K562 (cell line): ENCODE results near the gene CAPZA1. TPM values are rescaled to one million over a fixed set of nuclear protein-coding genes. Genes with fewer than 3 reads are reported as not detected.

ENCODE experiments used
- CHAMP1 ChIP-seq: fragments of 450-650 bp; IDR thresholded peaks from 2 replicates; pipeline ENCODE4 v1.6.1; 2016; ENCODE audit warnings: mild to moderate bottlenecking
- E2F3 ChIP-seq: fragments of 250-450 bp; sonication (Bioruptor Pico); IDR thresholded peaks from 2 replicates; pipeline ENCODE4 v1.4.0; 2020; ENCODE audit warnings: mild to moderate bottlenecking
- EZH2 ChIP-seq: IDR thresholded peaks from 2 replicates; pipeline ENCODE4 v1.6.1; 2012; ENCODE audit warnings: low read depth, mild to moderate bottlenecking, inconsistent platforms, low read length, borderline replicate concordance
- HMG20A ChIP-seq: fragments of 450-650 bp; formaldehyde crosslinking; conservative IDR thresholded peaks from 2 replicates; pipeline ENCODE4 v1.4.0; 2020; ENCODE audit warnings: mild to moderate bottlenecking, mixed read lengths
- HOXB6 ChIP-seq: fragments of 250-450 bp; sonication (Bioruptor Pico); IDR thresholded peaks from 2 replicates; pipeline ENCODE4 v1.5.1; 2022; ENCODE audit warnings: mild to moderate bottlenecking, borderline replicate concordance
- RBM17 ChIP-seq: fragments of 200-400 bp; formaldehyde crosslinking; IDR thresholded peaks from 2 replicates; pipeline ENCODE4 v1.6.1; 2017; ENCODE audit warnings: low read depth, mild to moderate bottlenecking, low read length, borderline replicate concordance
- RBM25 ChIP-seq: fragments of 200-400 bp; formaldehyde crosslinking; IDR thresholded peaks from 2 replicates; pipeline ENCODE4 v1.6.1; 2018; ENCODE audit warnings: low read length, low read depth, moderate library complexity; ENCODE audit not compliant: severe bottlenecking
- XRCC4 ChIP-seq: IDR thresholded peaks from one replicate; pipeline ENCODE4 v1.6.1; 2011; ENCODE audit not compliant: insufficient read depth, insufficient read length; ENCODE audit errors: extremely low read depth
- ZNF436 ChIP-seq: fragments of 250-450, 450-650 bp; sonication (Bioruptor Pico); formaldehyde crosslinking; IDR thresholded peaks from 2 replicates; pipeline ENCODE4 v1.7.0; 2020; ENCODE audit warnings: mild to moderate bottlenecking
- ZNF77 ChIP-seq: fragments of 250-450 bp; sonication (Bioruptor Pico); IDR thresholded peaks from 2 replicates; pipeline ENCODE4 v1.5.0; 2020
- polyA plus RNA-seq, 8 experiments: library from polyadenylated mRNA; depleted of rRNA in 4 of 8; stranded (reverse) in 5 of 8; unstranded in 3 of 8; fragments of >200 nt; fragmentation: Nextera tagmentation in 2 of 8; fragmentation: Illumina TruSeq in 1 of 8; extraction: Ambion mirVana in 2 of 8; extraction: Trizol in 1 of 8; gene quantifications; 2 replicates each; pipeline versions ENCODE4 v1.2.1 to v1.2.3, GENCODE V29; 2011 to 2014; ENCODE audit warnings: inconsistent platforms in 1 of 8, missing spikeins in 1 of 8
- total RNA-seq, 7 experiments: library from RNA; depleted of rRNA in 6 of 7; stranded (reverse); fragments of >200 nt in 6 of 7; fragmentation: Illumina TruSeq in 2 of 7; extraction: Trizol in 2 of 7; gene quantifications; 2 replicates each; pipeline versions ENCODE4 v1.2.1 to v1.2.3, GENCODE V29; 2011 to 2021; ENCODE audit warnings: low replicate concordance in 1 of 7
- TF ChIP-seq, protein P1 (sequence below): sonication (generic); formaldehyde crosslinking; IDR thresholded peaks from 2 replicates; pipeline ENCODE4 v1.8.0; 2023; ENCODE audit warnings: mild to moderate bottlenecking, missing genetic modification reagents
- TF ChIP-seq, protein P2 (sequence below): sonication (generic); formaldehyde crosslinking; IDR thresholded peaks from 2 replicates; pipeline ENCODE4 v1.8.1; 2022; ENCODE audit warnings: missing genetic modification reagents
- TF ChIP-seq, protein P3 (sequence below): fragments of 250-450 bp; sonication (Bioruptor Pico); IDR thresholded peaks from 2 replicates; pipeline ENCODE4 v1.5.0; 2021; ENCODE audit warnings: mild to moderate bottlenecking, moderate library complexity
- TF ChIP-seq, protein P4 (sequence below), 2 experiments: fragments of 450-650 bp; IDR thresholded peaks; 2 replicates each; pipeline ENCODE4 v1.6.1; 2016

CAPZA1 gene
- total and polyA plus RNA-seq, 9 of the 15 experiments (the other 6 are each of a cell fraction or from before 2014, with no cell fraction given): 237 to 1,020 (median 306) TPM

GRCh38 chr1:112625696-112626095, 6.1 kb downstream of the CAPZA1 start (continued):
- TF ChIP-seq, protein P1, sequence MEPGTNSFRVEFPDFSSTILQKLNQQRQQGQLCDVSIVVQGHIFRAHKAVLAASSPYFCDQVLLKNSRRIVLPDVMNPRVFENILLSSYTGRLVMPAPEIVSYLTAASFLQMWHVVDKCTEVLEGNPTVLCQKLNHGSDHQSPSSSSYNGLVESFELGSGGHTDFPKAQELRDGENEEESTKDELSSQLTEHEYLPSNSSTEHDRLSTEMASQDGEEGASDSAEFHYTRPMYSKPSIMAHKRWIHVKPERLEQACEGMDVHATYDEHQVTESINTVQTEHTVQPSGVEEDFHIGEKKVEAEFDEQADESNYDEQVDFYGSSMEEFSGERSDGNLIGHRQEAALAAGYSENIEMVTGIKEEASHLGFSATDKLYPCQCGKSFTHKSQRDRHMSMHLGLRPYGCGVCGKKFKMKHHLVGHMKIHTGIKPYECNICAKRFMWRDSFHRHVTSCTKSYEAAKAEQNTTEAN (CRISPR knock-in tag): no peak
- no peak for TF ChIP-seq RBM17
- TF ChIP-seq ZNF436: no peak
- TF ChIP-seq EZH2: no peak
- TF ChIP-seq, protein P2, sequence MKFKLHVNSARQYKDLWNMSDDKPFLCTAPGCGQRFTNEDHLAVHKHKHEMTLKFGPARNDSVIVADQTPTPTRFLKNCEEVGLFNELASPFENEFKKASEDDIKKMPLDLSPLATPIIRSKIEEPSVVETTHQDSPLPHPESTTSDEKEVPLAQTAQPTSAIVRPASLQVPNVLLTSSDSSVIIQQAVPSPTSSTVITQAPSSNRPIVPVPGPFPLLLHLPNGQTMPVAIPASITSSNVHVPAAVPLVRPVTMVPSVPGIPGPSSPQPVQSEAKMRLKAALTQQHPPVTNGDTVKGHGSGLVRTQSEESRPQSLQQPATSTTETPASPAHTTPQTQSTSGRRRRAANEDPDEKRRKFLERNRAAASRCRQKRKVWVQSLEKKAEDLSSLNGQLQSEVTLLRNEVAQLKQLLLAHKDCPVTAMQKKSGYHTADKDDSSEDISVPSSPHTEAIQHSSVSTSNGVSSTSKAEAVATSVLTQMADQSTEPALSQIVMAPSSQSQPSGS (CRISPR knock-in tag): no peak
- TF ChIP-seq XRCC4: no peak
- no peak for TF ChIP-seq HMG20A (CRISPR knock-in tag)
- no peak for TF ChIP-seq CHAMP1
- TF ChIP-seq, protein P3, sequence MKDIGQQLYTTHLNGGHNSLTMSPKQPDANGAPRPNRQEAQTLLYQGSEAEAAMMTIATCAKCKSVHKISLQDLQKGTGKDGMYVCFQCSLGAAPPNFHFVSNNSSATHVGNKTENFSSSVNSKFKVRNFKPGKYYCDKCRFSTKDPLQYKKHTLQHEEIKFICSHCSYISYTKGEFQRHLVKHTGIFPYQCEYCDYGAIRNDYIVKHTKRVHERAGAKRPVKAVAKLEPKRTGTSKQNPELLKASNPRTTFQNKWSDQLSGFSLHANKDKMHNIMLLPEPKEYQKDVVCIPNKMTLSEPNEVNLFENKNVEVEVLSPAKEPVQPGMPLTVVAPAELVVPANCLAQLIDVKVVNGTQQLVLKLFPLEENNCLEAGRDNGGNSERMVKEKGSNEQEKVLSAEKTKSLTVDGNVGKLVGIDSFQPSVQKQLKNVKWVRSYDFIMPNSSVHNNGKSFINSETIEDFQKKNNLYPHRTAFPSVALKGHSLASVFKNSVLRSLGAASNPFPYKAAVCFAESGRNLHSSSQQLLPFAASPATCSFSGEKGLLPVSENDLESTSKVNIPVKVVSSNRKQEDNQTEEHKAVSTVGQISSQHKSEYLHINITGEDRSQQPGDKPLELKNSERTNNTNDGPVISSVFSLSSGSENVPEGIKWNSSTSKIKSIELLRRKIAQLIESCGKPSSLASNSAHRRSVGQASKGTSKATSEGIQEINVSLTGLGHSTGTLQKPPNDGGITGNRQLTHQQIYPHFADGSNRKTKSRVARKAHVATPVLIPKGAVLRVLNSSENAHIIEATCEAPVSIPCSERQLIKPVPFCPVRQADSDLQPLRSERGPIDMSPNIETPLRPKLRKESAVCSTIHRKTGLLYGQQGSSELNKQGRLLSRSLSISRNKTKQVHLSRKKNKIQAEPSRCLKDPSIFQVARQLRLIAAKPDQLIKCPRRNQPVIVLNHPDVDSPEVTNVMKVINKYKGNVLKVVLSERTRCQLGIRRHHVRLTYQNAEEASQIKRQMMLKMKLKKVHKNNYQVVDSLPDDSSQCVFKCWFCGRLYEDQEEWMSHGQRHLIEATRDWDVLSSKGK: no peak
- no peak for TF ChIP-seq ZNF77 (CRISPR knock-in tag)
- TF ChIP-seq, protein P4, sequence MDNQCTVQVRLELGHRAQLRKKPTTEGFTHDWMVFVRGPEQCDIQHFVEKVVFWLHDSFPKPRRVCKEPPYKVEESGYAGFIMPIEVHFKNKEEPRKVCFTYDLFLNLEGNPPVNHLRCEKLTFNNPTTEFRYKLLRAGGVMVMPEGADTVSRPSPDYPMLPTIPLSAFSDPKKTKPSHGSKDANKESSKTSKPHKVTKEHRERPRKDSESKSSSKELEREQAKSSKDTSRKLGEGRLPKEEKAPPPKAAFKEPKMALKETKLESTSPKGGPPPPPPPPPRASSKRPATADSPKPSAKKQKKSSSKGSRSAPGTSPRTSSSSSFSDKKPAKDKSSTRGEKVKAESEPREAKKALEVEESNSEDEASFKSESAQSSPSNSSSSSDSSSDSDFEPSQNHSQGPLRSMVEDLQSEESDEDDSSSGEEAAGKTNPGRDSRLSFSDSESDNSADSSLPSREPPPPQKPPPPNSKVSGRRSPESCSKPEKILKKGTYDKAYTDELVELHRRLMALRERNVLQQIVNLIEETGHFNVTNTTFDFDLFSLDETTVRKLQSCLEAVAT (IDR thresholded peaks at IDR 0.05): no peak
- TF ChIP-seq RBM25: no peak
- no peak for TF ChIP-seq HOXB6 (CRISPR knock-in tag)
- no peak for TF ChIP-seq E2F3 (CRISPR knock-in tag)
